ENCODE data around the gene PSMD3. TPM values are rescaled to one million over a fixed set of nuclear protein-coding genes. Genes with fewer than 3 reads are reported as not detected.
A peak's percentile ranks its signal among the peaks of the same experiment; 100 is the strongest.

The PSMD3 gene
- total and polyA plus RNA-seq, 7 donors: 137 to 392 (median 221) TPM

DNA sequence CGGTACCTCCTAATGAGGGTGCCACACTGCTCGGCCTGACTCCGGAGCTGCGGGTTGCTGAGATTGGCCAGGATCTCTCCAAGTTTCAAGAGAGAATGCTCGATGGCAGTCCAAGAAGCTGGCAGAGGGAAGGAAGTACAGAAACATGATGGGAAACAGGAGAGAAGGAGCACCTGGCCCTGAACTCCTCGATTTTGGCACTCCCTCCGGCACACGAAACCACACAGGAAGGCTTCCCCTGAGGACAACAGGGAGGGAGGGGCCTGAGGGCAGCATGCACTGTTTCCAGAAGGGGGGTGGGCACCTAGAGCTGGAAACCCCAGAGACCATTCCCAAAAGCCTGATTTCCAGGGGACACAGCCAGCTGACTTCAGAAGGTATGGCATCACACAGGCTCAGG lies 52.7 kb downstream of the PSMD3 start:
- 73 to 88% (median 74%) methylated on average over 8 of the region's 8 CpGs for WGBS, 3 donors
- Histone ChIP-seq H3K27me3 (ENCODE audit: insufficient read depth in 3 of 3, low read length in 2 of 3) (no peaks in the 10 kb centered on the region), H3K9me3 (no peaks in the 10 kb centered on the region), H3K4me1 (peaks cover 30% of the 10 kb centered on the region), H3K4me3 (no peak overlapping the region), H3K27ac (peak overlapping the region; percentile 87), H3K36me3 (ENCODE audit: insufficient read depth in 1 of 2, low read depth in 1 of 2) (peaks cover 7 to 77% of the 10 kb centered on the region in 2 donors)
- intact Hi-C loops (cut with DNase I): no loop called here
- TF ChIP-seq, protein P1, sequence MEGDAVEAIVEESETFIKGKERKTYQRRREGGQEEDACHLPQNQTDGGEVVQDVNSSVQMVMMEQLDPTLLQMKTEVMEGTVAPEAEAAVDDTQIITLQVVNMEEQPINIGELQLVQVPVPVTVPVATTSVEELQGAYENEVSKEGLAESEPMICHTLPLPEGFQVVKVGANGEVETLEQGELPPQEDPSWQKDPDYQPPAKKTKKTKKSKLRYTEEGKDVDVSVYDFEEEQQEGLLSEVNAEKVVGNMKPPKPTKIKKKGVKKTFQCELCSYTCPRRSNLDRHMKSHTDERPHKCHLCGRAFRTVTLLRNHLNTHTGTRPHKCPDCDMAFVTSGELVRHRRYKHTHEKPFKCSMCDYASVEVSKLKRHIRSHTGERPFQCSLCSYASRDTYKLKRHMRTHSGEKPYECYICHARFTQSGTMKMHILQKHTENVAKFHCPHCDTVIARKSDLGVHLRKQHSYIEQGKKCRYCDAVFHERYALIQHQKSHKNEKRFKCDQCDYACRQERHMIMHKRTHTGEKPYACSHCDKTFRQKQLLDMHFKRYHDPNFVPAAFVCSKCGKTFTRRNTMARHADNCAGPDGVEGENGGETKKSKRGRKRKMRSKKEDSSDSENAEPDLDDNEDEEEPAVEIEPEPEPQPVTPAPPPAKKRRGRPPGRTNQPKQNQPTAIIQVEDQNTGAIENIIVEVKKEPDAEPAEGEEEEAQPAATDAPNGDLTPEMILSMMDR (IDR thresholded peaks at IDR 0.05): no peak
- no peak for ATAC-seq
- DNase-seq: no peak

DNA sequence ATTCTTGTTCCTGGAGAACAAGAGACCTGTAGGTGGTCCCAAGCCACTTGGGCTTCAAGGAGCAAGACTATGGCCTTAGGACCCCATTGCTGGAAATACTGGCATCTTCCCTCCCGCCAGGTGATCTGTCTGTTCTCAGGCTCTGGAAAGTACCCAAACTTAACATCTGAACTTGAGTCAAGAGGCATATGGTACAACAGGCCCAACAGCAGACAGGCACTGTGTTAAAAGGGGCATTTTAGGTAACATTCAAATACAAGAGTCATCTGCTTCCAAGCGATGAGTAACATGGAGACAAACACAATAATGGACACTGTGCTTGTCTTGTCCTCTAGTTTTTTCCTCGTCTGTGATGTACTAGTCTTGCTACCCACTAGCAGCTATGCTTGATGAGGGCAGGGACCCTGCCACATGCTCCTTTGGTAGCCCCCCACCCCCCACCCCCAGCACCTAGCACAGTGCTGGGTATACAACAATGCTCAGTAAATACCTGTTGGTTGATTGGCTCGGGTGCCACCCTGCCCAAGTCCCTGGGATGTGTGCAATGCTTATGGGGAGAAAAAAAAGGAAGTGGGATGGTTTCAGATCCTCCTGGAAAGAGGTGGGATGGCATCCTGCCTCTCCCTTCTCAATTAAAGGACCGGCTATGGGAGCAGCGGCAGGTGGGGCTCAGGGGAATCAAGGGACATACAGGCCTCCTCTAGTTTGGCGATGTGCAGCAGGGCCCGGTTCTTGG lies 54.0 kb downstream of the PSMD3 start:
- TF ChIP-seq, protein P1 (IDR thresholded peaks at IDR 0.05): no peak
- no peak for ATAC-seq
- H3K27ac ChIP-seq: no peak overlapping the region
- no peaks in the 10 kb centered on the region for H3K9me3 ChIP-seq
- peaks cover 7 to 64% of the 10 kb centered on the region in 2 donors for H3K36me3 ChIP-seq (ENCODE audit: insufficient read depth in 1 of 2, low read depth in 1 of 2)
- no peaks in the 10 kb centered on the region for H3K27me3 ChIP-seq (ENCODE audit: insufficient read depth in 3 of 3, low read length in 2 of 3)
- 71 to 79% (median 72%) methylated on average over 8 of the region's 8 CpGs for WGBS, 3 donors
- H3K4me3 ChIP-seq: no peak overlapping the region
- intact Hi-C loops (cut with DNase I): no loop called here
- peaks cover 38% of the 10 kb centered on the region for H3K4me1 ChIP-seq
- DNase-seq: no peak

DNA sequence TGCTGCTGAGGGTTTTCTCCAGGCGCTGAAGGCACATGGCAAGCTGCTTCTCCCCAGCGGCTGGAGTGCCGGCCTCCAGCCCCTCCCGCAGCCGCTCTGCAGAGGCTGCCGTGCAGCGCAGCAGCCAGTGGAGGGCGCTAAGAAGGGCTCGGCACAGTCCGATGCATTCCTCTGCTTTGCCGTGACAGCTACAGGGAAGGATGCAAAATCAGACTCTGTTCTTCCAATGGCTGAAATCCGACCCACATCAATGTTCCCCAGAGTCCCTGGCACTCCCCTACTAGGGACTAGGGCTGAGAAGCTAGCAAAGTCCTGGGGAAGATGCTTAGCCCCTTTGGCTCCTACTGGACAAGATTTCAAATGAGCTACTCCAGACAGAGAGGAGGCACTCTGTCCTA lies 54.6 kb downstream of the PSMD3 start:
- no peaks in the 10 kb centered on the region for H3K9me3 ChIP-seq
- no peak overlapping the region for H3K4me3 ChIP-seq
- WGBS, 3 donors: 26 to 38% (median 28%) methylated on average over 12 of the region's 12 CpGs
- DNase-seq: no peak
- ATAC-seq: peak in 2 of 4 donors; percentile 16 to 23
- TF ChIP-seq, protein P1 (IDR thresholded peaks at IDR 0.05): peak; percentile 26
- peaks cover 38% of the 10 kb centered on the region for H3K4me1 ChIP-seq
- no peaks in the 10 kb centered on the region for H3K27me3 ChIP-seq (ENCODE audit: insufficient read depth in 3 of 3, low read length in 2 of 3)
- H3K27ac ChIP-seq: no peak overlapping the region
- intact Hi-C loops (cut with DNase I): no loop called here
- H3K36me3 ChIP-seq (ENCODE audit: insufficient read depth in 1 of 2, low read depth in 1 of 2): peaks cover 7 to 59% of the 10 kb centered on the region in 2 donors

DNA sequence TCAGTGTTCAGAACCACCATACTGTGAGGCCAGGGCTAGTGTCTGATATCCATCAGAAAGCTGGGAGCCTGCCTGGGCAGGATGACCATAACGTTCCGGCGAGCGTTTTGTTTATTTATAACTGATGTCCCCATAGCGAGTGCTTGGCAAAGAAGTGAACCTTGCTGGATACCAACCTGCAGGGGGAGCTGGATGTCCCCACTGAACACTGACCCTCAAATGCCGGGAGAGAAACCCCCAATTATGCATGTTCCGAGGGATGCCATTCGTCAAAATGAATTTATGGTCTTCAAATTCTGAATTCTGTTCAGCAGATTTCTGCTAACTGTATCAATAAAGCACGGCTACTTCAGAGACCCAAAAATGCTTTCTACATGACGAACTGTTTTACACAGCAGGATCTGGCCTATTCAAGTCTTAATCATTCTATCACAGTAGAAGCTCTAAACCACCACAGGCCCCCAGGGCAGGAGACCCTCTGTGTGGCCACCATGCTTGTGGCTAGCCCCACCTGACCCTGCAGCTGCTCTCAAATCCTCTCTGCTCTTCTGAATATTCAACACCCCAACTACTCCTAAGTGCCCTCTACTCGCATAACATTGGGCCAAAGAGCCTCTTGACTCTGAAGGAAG lies 58.4 kb downstream of the PSMD3 start:
- peak; percentile 94 to 99 (median 96) for ATAC-seq
- DNase-seq: peak; percentile 79 to 89
- H3K36me3 ChIP-seq (ENCODE audit: insufficient read depth in 1 of 2, low read depth in 1 of 2): peaks cover 0 to 37% of the 10 kb centered on the region in 2 donors
- peak overlapping the region; percentile 24 for H3K4me3 ChIP-seq
- WGBS, 3 donors: 13 to 16% (median 15%) methylated on average over 11 of the region's 11 CpGs
- peaks cover 15% of the 10 kb centered on the region for H3K4me1 ChIP-seq
- TF ChIP-seq, protein P1 (IDR thresholded peaks at IDR 0.05): peak; percentile 75
- no peaks in the 10 kb centered on the region for H3K27me3 ChIP-seq (ENCODE audit: insufficient read depth in 3 of 3, low read length in 2 of 3)
- H3K27ac ChIP-seq: peak overlapping the region; percentile 84
- intact Hi-C loops (cut with DNase I): no loop called here
- H3K9me3 ChIP-seq: no peaks in the 10 kb centered on the region
